ENCODE results near the gene PUS10. TPM values are rescaled to one million over a fixed set of nuclear protein-coding genes. Genes with fewer than 3 reads are reported as not detected.
"Not testable (repeated sequence)": the region's sequence is repeated elsewhere in the genome, so short reads cannot be mapped to it uniquely, and the experiment has no call there.

The PUS10 gene
- total and polyA plus RNA-seq, 2 of the 8 experiments (the other 6 are each of a cell fraction or from before 2014, with no cell fraction given): 1.3 to 3.1 TPM

DNA sequence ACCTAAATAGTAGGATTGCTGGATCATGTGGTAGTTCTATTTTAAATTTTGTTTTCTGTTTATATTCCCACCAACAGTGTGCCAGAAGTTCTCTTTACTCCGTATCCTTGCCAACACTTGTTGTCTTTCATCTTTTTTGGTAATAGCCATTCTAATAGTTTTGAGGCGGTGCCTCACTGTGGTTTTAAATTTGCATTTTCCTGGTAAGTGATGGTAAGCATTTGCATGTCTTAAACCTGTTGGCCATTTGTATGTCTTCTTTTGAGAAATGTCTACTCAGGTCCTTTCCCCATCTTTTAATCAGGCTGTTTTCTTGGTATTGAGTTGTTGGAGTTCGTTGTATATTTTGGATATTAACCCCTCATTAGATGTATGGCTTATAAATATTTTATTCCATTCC is 85.1 kb downstream of the PUS10 start:
- Histone ChIP-seq H4K8ac (ENCODE audit: extremely low read depth, insufficient read depth, low read length) (no peak overlapping the region), H3K4me2 (ENCODE audit: insufficient read depth in 1 of 2, low read depth in 2 of 2, low read length in 2 of 2) (no peak overlapping the region), H2AFZ (ENCODE audit: low read length) (no peak overlapping the region), H3K27ac (ENCODE audit: low read depth, low read length) (no peak overlapping the region), H4K5ac (ENCODE audit: insufficient read length, low read depth, low read length) (no peak overlapping the region), H2BK15ac (ENCODE audit: low read length) (no peak overlapping the region), H3K27me3 (replicated peaks in 1 of 4; ENCODE audit: control insufficient read depth in 3 of 4, extremely low read depth in 1 of 4, insufficient read depth in 3 of 4, low read length in 3 of 4) (no peaks in the 10 kb centered on the region), H3K9ac (replicated peaks in 1 of 4; ENCODE audit: extremely low read depth in 1 of 4, low read depth in 3 of 4, low read length in 3 of 4) (no peak overlapping the region), H3K14ac (ENCODE audit: insufficient read length) (no peak overlapping the region), H4K91ac (replicated peaks; ENCODE audit: insufficient read length, low read length) (no peak overlapping the region), H4K20me1 (replicated peaks in 1 of 2; ENCODE audit: control insufficient read depth in 1 of 2, insufficient read depth in 2 of 2, low read length in 2 of 2) (no peaks in the 10 kb centered on the region), H3K23ac (ENCODE audit: insufficient read length) (no peak overlapping the region), H3K23me2 (ENCODE audit: low read depth, low read length) (no peaks in the 10 kb centered on the region; the same call in 1 of the 2 replicates), H3K36me3 (ENCODE audit: control insufficient read depth in 2 of 4, insufficient read depth in 4 of 4, low read length in 3 of 4) (no peaks in the 10 kb centered on the region), H3K4me1 (replicated peaks in 1 of 4; ENCODE audit: control insufficient read depth in 3 of 4, insufficient read depth in 4 of 4, low read length in 3 of 4) (no peaks in the 10 kb centered on the region), H3K4me3 (ENCODE audit: extremely low read depth in 1 of 4, insufficient read depth in 2 of 4, low read depth in 3 of 4, low read length in 4 of 4) (no peak overlapping the region), H2AK5ac (ENCODE audit: low read depth, low read length) (no peak overlapping the region), H2BK5ac (ENCODE audit: low read depth, low read length) (no peak overlapping the region), H2BK20ac (ENCODE audit: low read length) (no peak overlapping the region), H3K79me2 (ENCODE audit: control insufficient read depth in 1 of 2, insufficient read depth in 2 of 2, low read length in 2 of 2) (no peaks in the 10 kb centered on the region), H3K56ac (replicated peaks; ENCODE audit: insufficient read length, low read depth, low read length) (no peak overlapping the region), H3K4ac (replicated peaks; ENCODE audit: insufficient read length, low read depth, low read length) (no peak overlapping the region), H2BK12ac (ENCODE audit: low read depth, low read length) (no peak overlapping the region), H2BK120ac (replicated peaks; ENCODE audit: low read depth, low read length) (no peak overlapping the region), H3K18ac (ENCODE audit: extremely low read depth, low read length) (no peak overlapping the region), H3K9me3 (ENCODE audit: insufficient read depth in 2 of 2, low read depth in 1 of 2, low read length in 1 of 2) (no peaks in the 10 kb centered on the region), H3K79me1 (ENCODE audit: low read depth, low read length) (no peaks in the 10 kb centered on the region)
- TF ChIP-seq SIRT6 (IDR thresholded peaks at IDR 0.05; ENCODE audit: low read length): no peak
- TF ChIP-seq KDM1A (IDR thresholded peaks at IDR 0.05; ENCODE audit: borderline replicate concordance, low read length): no peak
- WGBS, 2 experiments (ENCODE audit: extremely low coverage in 1 of 2, insufficient coverage in 1 of 2, insufficient read length in 1 of 2, insufficient replicate concordance in 2 of 2, low coverage in 1 of 2, low lambda C conversion rate in 2 of 2, missing lambda C conversion rate in 1 of 2): 88% methylated on average over 3 of the region's 3 CpGs; no CpG with 5 or more reads in 1 of the 2 experiments
- ChIA-PET CTCF (ENCODE audit: partially characterized antibody) (no interaction called here), POLR2A (ENCODE audit: partially characterized antibody) (no interaction called here)
- DNase-seq (ENCODE audit: low read depth in 1 of 2, low spot score in 2 of 2) (no peak), FAIRE-seq (no peak)

DNA sequence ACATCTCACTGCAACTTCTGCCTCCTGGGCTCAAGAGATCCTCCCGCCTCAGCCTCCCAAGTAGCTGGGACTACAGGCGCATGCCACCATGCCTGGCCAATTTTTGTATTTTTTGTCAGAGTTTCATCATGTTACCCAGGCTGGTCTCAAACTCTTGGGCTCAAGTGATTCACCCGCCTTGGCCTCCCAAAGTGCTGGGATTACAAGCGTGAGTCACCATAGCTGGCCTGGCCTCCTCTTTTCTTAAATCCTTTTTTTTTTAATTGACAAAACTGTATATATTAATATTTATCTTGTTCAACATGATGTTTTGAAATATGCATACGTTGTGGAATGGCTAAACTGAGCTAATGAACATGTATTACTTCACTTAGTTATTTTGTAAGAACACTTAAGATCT is 86.0 kb downstream of the PUS10 start:
- H3K23ac ChIP-seq (ENCODE audit: insufficient read length); H3K79me2 ChIP-seq (ENCODE audit: control insufficient read depth in 1 of 2, insufficient read depth in 2 of 2, low read length in 2 of 2); H4K91ac ChIP-seq (replicated peaks; ENCODE audit: insufficient read length, low read length); CTCF ChIA-PET (ENCODE audit: partially characterized antibody); H4K8ac ChIP-seq (ENCODE audit: extremely low read depth, insufficient read depth, low read length); H3K36me3 ChIP-seq (ENCODE audit: control insufficient read depth in 2 of 4, insufficient read depth in 4 of 4, low read length in 3 of 4); H2AFZ ChIP-seq (ENCODE audit: low read length); H2BK15ac ChIP-seq (ENCODE audit: low read length); H3K18ac ChIP-seq (ENCODE audit: extremely low read depth, low read length); H3K4me2 ChIP-seq (ENCODE audit: insufficient read depth in 1 of 2, low read depth in 2 of 2, low read length in 2 of 2); H2BK5ac ChIP-seq (ENCODE audit: low read depth, low read length); H3K56ac ChIP-seq (replicated peaks; ENCODE audit: insufficient read length, low read depth, low read length); H3K27me3 ChIP-seq (replicated peaks in 1 of 4; ENCODE audit: control insufficient read depth in 3 of 4, extremely low read depth in 1 of 4, insufficient read depth in 3 of 4, low read length in 3 of 4); H3K79me1 ChIP-seq (ENCODE audit: low read depth, low read length); H3K4ac ChIP-seq (replicated peaks; ENCODE audit: insufficient read length, low read depth, low read length); H2BK20ac ChIP-seq (ENCODE audit: low read length); H3K14ac ChIP-seq (ENCODE audit: insufficient read length); POLR2A ChIA-PET (ENCODE audit: partially characterized antibody); H2BK120ac ChIP-seq (replicated peaks; ENCODE audit: low read depth, low read length); H3K27ac ChIP-seq (ENCODE audit: low read depth, low read length); DNase-seq (ENCODE audit: low read depth in 1 of 2, low spot score in 2 of 2); H3K9me3 ChIP-seq (ENCODE audit: insufficient read depth in 2 of 2, low read depth in 1 of 2, low read length in 1 of 2); H3K9ac ChIP-seq (replicated peaks in 1 of 4; ENCODE audit: extremely low read depth in 1 of 4, low read depth in 3 of 4, low read length in 3 of 4); H3K23me2 ChIP-seq (ENCODE audit: low read depth, low read length); H3K4me1 ChIP-seq (replicated peaks in 1 of 4; ENCODE audit: control insufficient read depth in 3 of 4, insufficient read depth in 4 of 4, low read length in 3 of 4); H4K20me1 ChIP-seq (replicated peaks in 1 of 2; ENCODE audit: control insufficient read depth in 1 of 2, insufficient read depth in 2 of 2, low read length in 2 of 2); H3K4me3 ChIP-seq (ENCODE audit: extremely low read depth in 1 of 4, insufficient read depth in 2 of 4, low read depth in 3 of 4, low read length in 4 of 4); H2AK5ac ChIP-seq (ENCODE audit: low read depth, low read length); H4K5ac ChIP-seq (ENCODE audit: insufficient read length, low read depth, low read length); H2BK12ac ChIP-seq (ENCODE audit: low read depth, low read length); FAIRE-seq: not testable (repeated sequence)
- WGBS, 2 experiments (ENCODE audit: extremely low coverage in 1 of 2, insufficient coverage in 1 of 2, insufficient read length in 1 of 2, insufficient replicate concordance in 2 of 2, low coverage in 1 of 2, low lambda C conversion rate in 2 of 2, missing lambda C conversion rate in 1 of 2): 92% methylated on average over 5 of the region's 5 CpGs; no CpG with 5 or more reads in 1 of the 2 experiments
